HG03039 (cell line): ENCODE data around the gene CUL1.

ENCODE experiments used
- ATAC-seq: cut with Tn5 transposase; IDR thresholded peaks from one replicate; pipeline ENCODE4 v1.9.1; 2021; ENCODE audit warnings: mild to moderate bottlenecking, moderate library complexity; ENCODE audit not compliant: unreplicated experiment

CUL1 gene

DNA sequence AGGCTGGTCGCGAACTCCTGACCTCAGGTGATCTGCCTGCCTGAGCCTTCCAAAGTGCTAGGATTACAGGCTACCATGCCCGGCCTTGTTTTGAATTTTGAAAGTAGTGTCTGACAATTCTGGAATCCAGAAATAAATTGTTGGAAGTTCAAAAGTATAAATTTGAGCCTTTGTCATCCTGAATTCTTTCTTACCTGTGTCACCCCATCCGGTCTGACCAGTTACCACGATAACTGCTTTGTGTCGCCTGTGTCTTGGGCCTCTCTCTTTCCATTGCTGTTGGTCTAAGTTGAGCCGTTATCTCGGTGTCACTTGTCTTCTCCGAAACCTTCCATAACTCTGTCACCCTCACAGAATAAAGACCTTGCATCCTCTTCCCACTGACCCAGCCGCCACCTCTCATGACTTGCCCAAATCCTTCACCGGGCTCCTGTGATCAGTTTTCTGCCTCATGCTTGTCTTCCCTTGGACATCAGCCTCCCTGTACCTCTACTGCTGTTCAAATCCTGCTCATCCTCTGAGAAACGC, 18.6 kb downstream of the CUL1 start:
- ATAC-seq = no peak

DNA sequence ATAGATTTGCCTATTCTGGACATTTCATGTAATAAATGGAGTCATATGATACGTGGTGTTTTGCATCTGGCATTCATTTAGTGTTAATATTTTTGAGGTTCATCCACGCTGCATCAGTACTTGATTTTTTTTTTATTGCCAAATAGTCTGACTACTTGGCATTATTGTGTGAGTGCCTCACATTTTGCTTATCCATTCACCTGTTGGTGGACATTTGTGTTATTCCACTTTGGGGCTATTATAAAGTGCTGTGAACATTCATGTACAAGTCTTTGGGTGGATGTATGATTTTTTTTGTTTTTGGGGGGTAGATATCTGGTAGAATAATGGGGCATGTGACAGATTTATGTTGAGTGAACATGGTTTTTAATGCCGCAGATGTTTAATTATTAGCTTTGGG, 19.7 kb downstream of the CUL1 start:
- no peak for ATAC-seq

DNA sequence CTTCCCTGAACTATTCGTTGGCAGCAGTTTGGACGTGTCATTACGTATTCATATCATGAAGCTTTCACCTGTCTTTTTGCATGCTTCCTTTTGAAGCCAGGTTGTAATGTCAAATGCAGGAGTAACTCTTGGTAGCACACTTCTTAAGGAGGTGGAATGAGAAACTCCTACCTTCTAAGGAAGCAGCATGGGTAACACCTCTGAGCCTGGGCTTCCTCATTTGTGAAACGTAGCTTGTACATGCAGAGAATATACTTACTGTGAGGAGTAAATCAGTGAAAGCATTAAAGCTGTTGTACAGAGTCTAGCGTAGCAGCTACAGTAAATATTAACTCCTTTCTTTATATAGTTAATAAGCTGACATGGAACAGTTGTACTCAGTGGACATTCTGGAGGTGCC, 21.1 kb downstream of the CUL1 start:
- ATAC-seq = no peak

DNA sequence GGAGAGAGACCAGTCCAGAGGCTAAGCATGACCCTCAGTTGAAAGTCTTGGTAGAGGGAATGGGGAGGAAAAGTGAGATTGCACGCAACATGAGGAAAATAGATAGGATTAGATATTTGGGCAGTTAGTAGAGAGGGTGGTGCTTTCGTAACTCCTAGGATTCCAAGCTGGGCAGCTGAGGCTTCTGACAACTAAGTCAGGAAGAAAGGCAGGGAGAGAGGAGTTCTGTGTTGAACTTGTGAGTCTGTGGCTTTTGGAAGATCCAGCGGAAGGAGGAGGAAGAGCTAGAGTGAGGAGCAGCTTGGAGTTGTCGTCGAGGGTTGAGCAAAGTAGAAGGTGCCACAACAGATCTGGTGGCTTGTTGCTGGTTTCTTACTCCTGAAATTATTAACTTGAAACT, 21.8 kb downstream of the CUL1 start:
- no peak for ATAC-seq

DNA sequence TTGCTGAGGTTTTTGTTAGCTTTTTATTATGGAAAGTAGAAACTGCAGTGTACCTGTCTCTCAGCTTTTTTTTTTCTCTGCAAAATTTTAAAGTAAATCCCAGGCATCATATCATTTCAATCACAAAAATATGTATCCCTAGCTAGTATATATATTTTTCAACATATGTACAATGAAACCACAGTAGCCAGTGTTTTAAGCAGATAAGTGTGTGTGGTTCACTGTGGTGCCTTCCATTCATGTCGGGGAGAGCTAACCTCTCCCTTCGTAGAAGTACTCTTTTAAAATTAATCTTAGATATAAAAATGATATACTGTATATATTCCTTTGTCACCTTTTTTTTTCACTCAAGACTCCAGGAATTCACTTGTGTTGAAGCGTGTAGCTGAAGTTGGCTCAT, 22.7 kb downstream of the CUL1 start:
- ATAC-seq = no peak

DNA sequence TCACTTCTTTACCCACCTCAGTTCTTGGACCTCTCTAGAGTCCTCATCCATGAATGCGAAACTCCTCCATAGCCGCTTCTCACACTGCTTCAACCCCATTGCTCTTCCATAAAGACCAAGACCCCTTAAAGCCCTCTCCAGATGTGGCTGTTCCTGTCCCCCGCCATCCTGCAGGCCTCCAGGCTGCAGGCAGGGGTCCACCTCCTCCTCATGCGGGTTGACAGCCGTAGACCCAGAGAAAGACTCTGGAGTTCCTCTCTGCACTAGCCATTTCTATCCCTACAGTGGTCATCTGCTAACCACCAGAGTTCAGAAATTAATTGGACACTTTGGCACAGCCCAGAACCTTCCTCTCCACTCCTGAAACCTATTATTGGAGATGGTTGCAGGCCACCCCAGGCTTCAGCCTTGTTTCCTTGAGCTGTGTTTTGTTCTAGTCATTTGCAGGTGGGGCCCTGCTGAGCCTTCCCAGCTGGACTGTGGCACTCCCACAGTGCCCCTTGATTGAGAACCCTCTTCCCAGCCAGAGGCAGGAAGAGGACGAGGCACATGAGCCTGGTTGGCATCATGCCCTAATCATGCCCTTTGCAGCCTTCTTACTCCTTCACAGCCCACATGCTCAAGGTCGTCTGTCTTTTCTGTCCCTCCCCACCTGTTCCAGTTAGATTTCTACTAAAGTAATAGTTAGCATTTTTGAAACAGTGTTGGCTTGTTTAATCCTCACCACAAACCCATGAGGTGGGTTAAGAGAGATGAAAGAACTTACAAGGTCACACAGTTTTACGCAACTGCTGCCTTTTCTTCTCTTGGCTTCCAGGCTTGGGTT, 23.9 kb downstream of the CUL1 start:
- no peak for ATAC-seq

- no peak for ATAC-seq
Measured at GRCh38 chr7:148723166-148723559, 24.5 kb downstream of the CUL1 start.

DNA sequence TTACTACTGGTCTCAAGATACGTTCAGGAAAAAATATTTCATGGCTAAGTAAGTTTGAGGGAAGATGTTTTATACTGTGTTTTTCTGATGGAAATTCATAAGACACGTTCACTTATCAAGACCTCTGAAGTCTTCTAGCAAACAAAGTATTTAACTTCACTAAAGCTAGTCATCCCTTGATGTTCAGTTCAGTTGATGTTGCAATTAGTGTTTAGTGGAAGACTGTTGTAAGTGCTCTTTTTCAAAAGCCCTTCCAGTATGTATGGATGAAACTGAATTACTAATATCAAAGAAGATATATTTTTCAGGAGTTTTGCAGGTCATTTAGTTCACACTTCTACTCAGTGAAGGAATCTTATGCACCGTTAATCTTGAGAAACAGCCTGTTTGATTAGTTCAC, 25.1 kb downstream of the CUL1 start:
- no peak for ATAC-seq

GRCh38 chr7:148726385-148726784, 27.7 kb downstream of the CUL1 start:
- no peak for ATAC-seq

DNA sequence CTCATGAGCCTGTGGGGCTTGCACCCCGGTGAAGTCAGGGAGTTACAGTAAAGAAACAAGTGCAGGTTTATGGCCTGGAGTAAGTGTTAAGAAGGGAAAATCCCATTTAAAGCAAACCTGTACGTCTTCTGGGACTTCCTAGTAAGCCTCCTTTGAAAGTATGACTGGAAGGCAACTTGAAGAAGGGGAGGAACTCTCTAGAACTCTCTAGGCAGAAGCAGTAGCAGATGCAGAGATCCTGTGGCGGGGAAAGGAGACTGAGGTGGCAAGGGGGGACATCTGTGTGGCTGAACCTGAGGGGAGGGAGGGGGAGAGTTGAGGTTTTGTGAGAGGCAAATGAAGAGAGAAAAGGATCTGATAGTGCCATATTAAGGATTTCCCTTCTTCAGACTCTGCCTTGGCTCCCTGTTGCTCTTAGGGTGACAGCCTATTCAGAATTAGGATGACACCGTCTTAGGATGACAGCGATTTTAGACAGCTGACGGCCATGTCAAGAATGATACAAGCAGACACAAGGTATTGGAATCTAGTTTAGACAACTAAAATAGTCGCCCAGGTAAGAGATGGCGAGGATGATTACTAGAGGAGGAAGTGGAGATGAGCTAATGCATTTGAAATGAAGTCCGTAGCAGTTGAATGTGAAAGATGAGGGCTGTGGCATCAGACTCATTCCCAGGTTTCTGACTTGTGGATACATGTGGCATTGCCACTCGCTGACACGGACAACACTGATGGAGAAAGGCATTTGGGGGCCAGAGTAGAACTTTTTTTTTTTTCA, 29.0 kb downstream of the CUL1 start:
- no peak for ATAC-seq

DNA sequence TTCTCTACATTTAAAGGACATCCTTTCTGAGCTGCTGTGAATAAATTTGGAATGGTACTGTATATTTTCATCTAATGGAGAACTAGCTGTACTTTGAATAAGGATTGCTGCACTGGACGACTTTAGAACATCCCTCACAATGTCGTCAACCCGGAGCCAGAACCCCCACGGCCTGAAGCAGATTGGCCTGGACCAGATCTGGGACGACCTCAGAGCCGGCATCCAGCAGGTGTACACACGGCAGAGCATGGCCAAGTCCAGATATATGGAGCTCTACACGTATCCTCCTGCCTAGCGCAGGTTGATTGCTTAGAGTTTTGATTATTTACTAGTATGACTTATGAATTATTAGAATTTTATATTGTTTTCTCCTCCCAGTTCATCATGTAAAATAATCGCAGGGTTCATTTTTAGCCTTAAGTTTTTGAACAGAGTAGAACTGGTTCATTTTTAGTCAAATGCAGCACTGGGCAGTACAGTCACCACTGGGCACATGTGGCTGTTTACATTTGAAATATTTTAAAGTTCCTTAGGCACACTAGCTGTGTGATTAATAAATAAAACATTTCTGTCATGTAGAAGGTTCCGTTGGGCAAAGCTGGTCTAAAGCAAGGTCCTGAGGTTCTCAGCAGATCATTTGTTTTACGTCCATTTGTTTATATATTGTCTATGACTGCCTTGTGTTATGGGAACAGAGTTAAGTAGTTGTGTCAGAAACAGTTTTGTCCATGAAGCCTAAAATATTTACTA, 31.5 kb downstream of the CUL1 start:
- ATAC-seq = no peak

- no peak for ATAC-seq
Measured at GRCh38 chr7:148732862-148733261, 34.2 kb downstream of the CUL1 start.

- no peak for ATAC-seq
Measured at GRCh38 chr7:148733496-148733895, 34.8 kb downstream of the CUL1 start.

DNA sequence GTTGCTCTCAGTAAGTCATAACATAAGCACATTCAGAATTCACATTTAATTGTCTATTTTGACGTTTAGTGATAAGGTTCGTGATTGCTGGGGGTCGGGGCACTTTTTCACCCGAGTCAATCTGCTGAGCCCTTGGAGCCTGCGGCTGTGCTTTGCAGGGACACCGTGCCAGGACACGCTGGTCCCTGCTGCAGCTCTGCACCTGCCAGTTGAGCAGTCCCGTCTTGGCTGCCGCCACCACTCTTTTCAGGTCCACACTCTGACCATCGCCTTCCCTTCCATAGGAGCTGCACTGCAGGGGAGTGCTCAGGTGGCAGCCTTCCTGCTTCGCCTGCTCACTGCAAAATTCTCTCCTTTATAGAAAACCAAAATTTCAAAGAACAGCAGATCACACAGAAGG, 36.4 kb downstream of the CUL1 start:
- ATAC-seq = no peak

DNA sequence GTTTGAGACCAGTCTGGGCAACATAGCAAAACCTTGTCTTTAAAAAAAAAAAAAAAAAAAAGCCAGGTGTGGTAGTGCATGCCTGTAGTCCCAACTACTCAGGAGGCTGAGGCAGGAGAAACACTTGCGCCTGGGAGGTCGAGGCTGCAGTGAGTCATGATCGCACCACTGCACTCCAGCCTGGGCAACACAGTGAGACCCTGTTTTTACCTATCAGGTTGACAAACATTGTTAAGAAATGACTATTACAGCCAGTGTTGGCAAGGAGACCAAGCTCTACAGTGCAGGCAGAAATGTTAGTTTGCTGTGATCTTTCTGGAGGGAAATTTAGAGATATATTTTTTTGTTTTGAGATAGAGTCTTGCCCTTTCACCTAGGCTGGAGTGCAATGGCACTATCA, 37.3 kb downstream of the CUL1 start:
- ATAC-seq = no peak

DNA sequence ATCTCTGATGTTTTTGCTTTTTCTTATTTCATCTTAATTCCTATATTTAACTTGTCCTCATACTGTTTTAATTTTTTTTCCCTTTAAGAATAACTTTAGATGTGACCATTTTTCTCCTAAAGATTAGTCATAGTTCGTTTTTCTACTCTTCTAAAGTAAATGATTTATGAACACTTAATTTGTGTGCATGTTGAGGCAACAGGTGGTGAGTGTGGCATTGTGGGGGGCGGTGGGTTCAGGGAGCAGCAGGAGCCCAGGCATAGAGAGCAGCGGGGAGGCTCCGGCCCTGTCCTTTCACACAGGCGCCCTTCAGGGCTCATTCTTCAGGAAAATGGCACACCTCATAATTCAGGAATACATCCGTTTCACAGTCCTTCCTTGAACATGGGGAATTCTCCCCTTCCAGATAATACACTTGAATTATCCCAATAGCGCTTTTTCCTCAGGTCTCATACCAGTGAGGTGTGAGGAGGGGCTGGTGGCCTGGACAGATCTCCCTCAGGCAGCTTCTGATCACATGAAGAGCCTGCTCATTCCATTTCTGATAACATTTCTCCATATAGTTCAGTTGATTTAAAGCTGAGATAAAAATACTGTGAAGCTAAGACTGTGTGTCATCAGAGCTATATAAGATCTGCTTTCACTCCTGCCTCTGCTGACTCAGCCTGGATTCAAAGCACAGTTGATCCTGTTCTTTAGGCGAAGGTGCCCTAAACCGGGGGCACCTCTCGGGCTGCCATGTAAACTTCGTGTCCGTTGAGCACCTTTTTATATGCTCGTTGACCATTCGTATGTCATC, 40.2 kb downstream of the CUL1 start:
- no peak for ATAC-seq

- no peak for ATAC-seq
Measured at GRCh38 chr7:148746135-148746534, 47.4 kb downstream of the CUL1 start.

- no peak for ATAC-seq
Measured at GRCh38 chr7:148747274-148747673, 48.6 kb downstream of the CUL1 start.

DNA sequence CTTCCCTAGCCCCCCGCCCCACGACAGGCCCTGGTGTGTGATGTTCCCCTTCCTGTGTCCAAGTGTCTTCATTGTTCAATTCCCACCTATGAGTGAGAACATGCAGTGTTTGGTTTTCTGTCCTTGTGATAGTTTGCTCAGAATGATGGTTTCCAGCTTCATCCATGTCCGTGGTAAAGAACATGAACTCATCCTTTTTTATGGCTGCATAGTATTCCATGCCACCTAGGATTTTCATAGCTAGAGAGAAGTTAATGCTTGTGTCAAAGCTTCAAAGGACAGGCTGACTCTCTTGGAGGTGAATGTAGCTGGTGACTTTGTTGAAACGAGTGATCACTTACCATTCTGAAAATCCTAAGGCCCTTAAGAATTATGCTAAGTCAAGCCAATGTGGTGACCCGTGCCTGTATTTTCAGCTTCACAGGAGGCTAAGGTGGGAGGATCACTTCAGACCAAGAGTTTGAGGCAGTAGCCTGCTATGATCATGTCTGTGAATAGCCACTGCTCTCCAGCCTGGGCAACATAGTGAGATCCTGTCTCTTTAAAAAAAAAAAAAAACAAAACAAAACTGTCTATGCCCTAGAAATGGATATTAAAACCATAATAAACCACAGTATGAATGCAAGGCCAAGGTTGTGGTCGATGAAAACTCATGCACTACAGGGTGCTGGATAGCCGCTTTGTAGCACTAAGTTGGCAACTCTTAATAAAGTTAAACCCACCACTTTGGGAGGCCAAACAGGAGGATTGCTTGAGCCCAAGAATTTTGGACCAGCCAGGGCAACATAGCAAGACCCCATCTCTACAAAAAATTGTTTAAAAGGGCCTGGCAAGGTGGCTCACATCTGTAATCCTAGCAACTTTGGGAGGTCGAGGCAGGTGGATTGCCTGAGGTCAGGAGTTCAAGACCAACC, 52.0 kb downstream of the CUL1 start:
- no peak for ATAC-seq

DNA sequence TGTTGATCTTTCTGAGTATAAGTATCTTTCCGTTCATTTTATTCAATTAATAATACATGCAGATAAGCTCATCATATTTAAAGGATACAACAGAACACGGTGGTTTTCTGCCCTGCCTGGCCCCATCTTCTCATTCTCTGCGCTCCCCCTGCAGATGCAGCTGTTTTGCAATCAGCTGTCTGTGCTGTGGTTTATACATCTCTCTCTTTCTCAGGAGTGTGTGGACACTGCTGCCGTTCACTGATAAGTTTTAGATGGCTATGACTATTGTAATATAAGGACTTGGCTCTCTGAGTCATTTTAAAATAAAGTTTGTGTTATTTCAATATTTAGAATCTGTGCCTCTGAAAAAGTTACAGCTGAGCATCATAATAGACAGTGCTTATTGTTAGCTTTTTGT, 54.5 kb downstream of the CUL1 start:
- no peak for ATAC-seq
